Choroid plexus epithelial cell (primary cell): Measurements from ENCODE around the gene SLC6A5.
"Not testable (repeated sequence)": the region's sequence is repeated elsewhere in the genome, so short reads cannot be mapped to it uniquely, and the experiment has no call there.

Experiments used
- DNase-seq: peaks from one replicate; pipeline ENCODE4 v3.0.0-alpha.2; 2010; ENCODE audit warnings: low read depth
- H3K4me3 ChIP-seq: 2 replicates; pipeline ENCODE4 v1.5.1; 2011; ENCODE audit warnings: low read depth, mild to moderate bottlenecking, control low read depth, low read length, moderate library complexity
- CTCF ChIP-seq: conservative IDR thresholded peaks from 2 replicates; pipeline ENCODE4 v1.5.1; 2011; ENCODE audit warnings: low read depth, mild to moderate bottlenecking, control low read depth, inconsistent platforms, low read length, moderate library complexity

The SLC6A5 gene

GRCh38 chr11:20563866-20564265 is 35.5 kb upstream of the SLC6A5 start:
- no peak for TF ChIP-seq CTCF
- DNase-seq = no peak
- no peak overlapping the region for H3K4me3 ChIP-seq

DNA sequence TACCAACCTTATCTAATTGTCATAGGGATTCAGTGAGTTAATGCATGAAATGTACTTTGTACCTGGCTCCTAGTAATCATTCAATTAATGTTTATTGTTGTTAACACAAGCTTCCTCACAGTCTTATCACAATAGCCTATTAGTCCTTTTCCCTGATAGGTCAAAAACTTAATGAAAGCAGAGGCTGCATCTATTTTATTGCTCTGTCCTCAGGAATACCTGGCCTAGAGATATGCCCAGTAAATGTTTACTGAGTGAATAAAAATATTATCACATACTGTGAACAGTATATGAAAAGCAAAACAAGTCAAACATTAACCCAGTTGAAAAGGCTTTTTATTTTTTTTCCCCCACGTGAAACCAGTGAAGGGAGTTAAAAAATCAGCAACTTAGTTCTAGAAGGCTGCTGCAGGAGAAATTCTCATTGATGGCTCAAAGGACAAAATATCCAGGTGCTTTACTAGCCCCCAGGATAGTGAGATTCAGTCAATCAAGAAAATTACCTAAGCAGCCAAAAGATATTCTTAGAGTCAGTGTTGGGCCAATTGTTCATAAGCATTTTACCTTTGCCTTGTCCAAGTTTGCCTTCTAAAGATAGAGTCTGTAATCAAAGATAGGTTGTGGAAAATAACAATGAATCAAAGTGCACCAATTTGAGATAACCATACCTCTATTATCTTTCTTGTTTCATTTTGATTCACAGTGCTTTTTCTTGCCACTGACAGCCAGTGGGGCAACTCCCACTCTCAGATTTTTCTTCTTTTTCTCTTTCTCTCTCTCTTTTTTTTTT is 34.4 kb upstream of the SLC6A5 start:
- DNase-seq = no peak
- TF ChIP-seq CTCF = no peak
- no peak overlapping the region for H3K4me3 ChIP-seq

- not testable (repeated sequence) for DNase-seq, H3K4me3 ChIP-seq
Observed at GRCh38 chr11:20566115-20566514, 33.3 kb upstream of the SLC6A5 start.

DNA sequence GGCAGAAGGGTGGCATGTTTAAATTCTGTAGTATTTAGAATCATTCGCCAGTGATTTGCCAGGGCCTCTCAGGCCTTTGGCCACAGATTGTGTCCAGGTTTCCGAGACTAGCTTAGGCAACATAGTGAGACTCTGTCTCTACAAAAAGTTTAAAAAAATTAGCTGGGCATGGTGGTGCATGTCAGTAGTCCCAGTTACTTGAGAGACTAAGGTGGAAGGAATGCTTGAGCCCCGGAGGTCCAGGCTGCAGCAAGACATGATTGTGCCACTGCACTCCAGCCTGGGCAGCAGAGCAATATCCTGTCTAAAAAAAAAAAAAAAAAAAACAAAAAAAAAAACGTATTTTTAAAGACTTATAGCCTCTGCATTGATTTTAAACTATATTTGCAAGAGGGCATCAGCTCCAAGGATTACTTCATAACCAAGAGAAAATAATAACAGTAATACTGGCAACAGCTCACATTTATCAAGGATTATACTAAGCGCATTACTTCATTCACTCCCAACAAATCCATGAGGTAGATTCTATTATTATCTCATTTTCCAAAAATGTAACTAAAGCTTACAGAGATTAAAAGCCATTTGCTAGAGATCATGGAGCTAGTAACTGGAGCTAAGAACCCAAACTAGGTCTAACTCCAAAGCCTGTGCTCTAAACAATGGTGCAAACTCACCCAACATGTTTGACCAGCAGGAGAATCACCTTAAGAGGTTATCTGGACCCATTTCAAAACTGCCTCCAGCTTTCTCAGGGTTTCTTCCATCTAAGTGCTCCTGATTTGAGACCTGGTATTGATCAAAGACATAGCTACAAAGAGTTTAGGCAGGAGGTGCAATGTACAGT is 32.6 kb upstream of the SLC6A5 start:
- no peak overlapping the region for H3K4me3 ChIP-seq
- DNase-seq = no peak
- TF ChIP-seq CTCF = no peak

- not testable (repeated sequence) for DNase-seq, H3K4me3 ChIP-seq
Observed at GRCh38 chr11:20579725-20580124, 19.7 kb upstream of the SLC6A5 start.

DNA sequence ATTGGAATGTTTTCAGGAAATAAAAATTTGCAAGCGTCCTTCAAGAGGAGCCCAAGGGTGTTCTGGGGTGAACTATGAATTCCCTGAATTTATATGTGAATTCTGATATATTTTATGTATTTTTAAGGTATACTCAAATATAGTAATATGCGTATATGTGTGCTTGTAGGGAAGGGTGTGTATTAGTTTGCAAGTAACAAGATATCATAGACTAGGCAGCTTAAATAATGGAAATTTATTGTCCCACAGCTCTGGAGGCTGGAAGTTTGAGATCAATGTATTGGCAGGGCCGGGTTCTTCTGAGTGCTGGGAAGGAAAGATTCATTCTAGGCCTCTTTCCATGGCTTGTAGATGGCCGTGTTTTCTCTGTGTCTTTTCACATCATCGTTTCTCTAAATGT is 16.2 kb upstream of the SLC6A5 start:
- DNase-seq = no peak
- no peak overlapping the region for H3K4me3 ChIP-seq
- no peak for TF ChIP-seq CTCF

DNA sequence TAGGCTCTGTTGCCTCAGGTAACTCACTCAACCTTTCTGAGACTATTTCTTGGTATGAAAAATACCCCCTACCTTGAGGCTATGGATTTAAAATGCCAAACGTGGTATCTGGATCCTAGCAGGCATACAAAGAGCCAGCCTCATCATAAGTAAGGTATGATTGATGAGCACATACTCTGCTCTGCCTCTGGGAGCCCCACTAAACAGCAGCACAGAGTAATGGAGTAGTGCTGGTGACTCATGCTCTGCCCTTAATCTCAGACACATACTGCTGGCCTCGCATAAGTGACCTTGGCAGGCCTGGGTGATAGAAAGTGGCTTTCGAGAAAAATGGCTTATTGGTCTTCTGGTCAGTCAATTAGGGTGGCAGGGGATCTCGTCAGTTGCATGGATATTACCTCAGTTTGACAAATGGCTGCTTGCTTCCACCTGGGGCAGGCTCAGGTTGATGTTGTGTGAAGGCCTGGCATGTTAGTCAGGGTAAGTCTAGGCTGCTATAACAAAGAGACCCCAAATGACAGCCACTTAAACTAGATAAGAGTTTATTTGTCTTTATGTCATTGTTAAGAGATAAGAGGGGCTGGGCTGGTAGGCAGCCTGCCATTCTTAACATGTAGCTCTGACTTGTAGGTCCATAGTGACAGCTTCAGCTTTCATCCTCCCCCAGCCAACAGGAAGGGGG is 15.2 kb upstream of the SLC6A5 start:
- H3K4me3 ChIP-seq = no peak overlapping the region
- DNase-seq = no peak
- no peak for TF ChIP-seq CTCF

GRCh38 chr11:20589796-20590195 is 9.6 kb upstream of the SLC6A5 start:
- no peak for DNase-seq
- H3K4me3 ChIP-seq = no peak overlapping the region
- TF ChIP-seq CTCF = no peak
